K562 (cell line): Measurements from ENCODE around the gene COX4I2. TPM values are rescaled to one million over a fixed set of nuclear protein-coding genes. Genes with fewer than 3 reads are reported as not detected.

Experiments
- ARID3A ChIP-seq: IDR thresholded peaks from 2 replicates; pipeline ENCODE4 v1.6.1; 2012; ENCODE audit warnings: low read depth, low read length, improper control_type of control experiment, borderline replicate concordance
- FUS ChIP-seq: fragments of 200-400 bp; formaldehyde crosslinking; optimal IDR thresholded peaks from 2 replicates; pipeline ENCODE3; 2017; ENCODE audit warnings: low read depth, low read length
- GATAD2B ChIP-seq: fragments of 450-650 bp; IDR thresholded peaks from 2 replicates; pipeline ENCODE4 v1.6.1; 2017; ENCODE audit warnings: mild to moderate bottlenecking, borderline replicate concordance
- KDM5B ChIP-seq: fragments of 200-600 bp; sonication (generic); IDR thresholded peaks from 2 replicates; pipeline ENCODE4 v1.6.1; 2012; ENCODE audit warnings: low read depth, mild to moderate bottlenecking, moderate library complexity, low read length, control low read depth, inconsistent platforms; ENCODE audit not compliant: insufficient replicate concordance
- KLF10 ChIP-seq: fragments of 250-450 bp; sonication (Bioruptor Pico); IDR thresholded peaks from 2 replicates; pipeline ENCODE4 v1.6.1; 2021; ENCODE audit warnings: matching md5 sums
- NEUROD1 ChIP-seq: fragments of 150-350 bp; IDR thresholded peaks from 2 replicates; pipeline ENCODE4 v1.6.1; 2014; ENCODE audit warnings: borderline replicate concordance, low read length, low read depth; ENCODE audit not compliant: partially characterized antibody
- PATZ1 ChIP-seq: fragments of 250-450 bp; sonication (Bioruptor Pico); IDR thresholded peaks from 2 replicates; pipeline ENCODE4 v1.5.0; 2020; ENCODE audit warnings: mild to moderate bottlenecking, borderline replicate concordance
- PHB2 ChIP-seq: fragments of 450-650 bp; IDR thresholded peaks from 2 replicates; pipeline ENCODE4 v1.6.1; 2017; ENCODE audit warnings: low read depth
- SAFB2 ChIP-seq: fragments of 200-400 bp; formaldehyde crosslinking; IDR thresholded peaks from 2 replicates; pipeline ENCODE4 v1.6.1; 2018; ENCODE audit warnings: borderline replicate concordance, low read length, low read depth, moderate library complexity; ENCODE audit not compliant: severe bottlenecking
- ZBTB12 ChIP-seq: fragments of 250-450 bp; sonication (Bioruptor Pico); IDR thresholded peaks from 2 replicates; pipeline ENCODE4 v1.4.0; 2020
- ZBTB34 ChIP-seq: fragments of 250-450 bp; sonication (Bioruptor Pico); IDR thresholded peaks from 2 replicates; pipeline ENCODE4 v1.8.0; 2021; ENCODE audit warnings: mild to moderate bottlenecking, moderate library complexity
- ZNF121 ChIP-seq: sonication (generic); formaldehyde crosslinking; conservative IDR thresholded peaks from 2 replicates; pipeline ENCODE4 v1.8.0; 2022; ENCODE audit warnings: missing genetic modification reagents
- ZNF24 ChIP-seq: fragments of 450-650 bp; IDR thresholded peaks from 2 replicates; pipeline ENCODE4 v1.6.1; 2016
- ZNF280B ChIP-seq: fragments of 250-450 bp; sonication (Bioruptor Pico); IDR thresholded peaks from 2 replicates; pipeline ENCODE4 v1.5.1; 2021; ENCODE audit warnings: mild to moderate bottlenecking
- ZNF398 ChIP-seq: fragments of 250-450 bp; sonication (Bioruptor Pico); IDR thresholded peaks from 2 replicates; pipeline ENCODE4 v1.8.0; 2021; ENCODE audit warnings: moderate library complexity, mild to moderate bottlenecking, inconsistent platforms
- ZNF644 ChIP-seq: fragments of 200-800 bp; sonication (Bioruptor generic); IDR thresholded peaks from 2 replicates; pipeline ENCODE4 v1.6.1; 2016; ENCODE audit warnings: low read depth, missing genetic modification characterization, missing compliant biosample characterization
- polyA plus RNA-seq, 8 experiments: library from polyadenylated mRNA; depleted of rRNA in 4 of 8; stranded (reverse) in 5 of 8; unstranded in 3 of 8; fragments of >200 nt; fragmentation: Nextera tagmentation in 2 of 8; fragmentation: Illumina TruSeq in 1 of 8; extraction: Ambion mirVana in 2 of 8; extraction: Trizol in 1 of 8; gene quantifications; 2 replicates each; pipeline versions ENCODE4 v1.2.1 to v1.2.3, GENCODE V29; 2011 to 2014; ENCODE audit warnings: inconsistent platforms in 1 of 8, missing spikeins in 1 of 8
- total RNA-seq, 7 experiments: library from RNA; depleted of rRNA in 6 of 7; stranded (reverse); fragments of >200 nt in 6 of 7; fragmentation: Illumina TruSeq in 2 of 7; extraction: Trizol in 2 of 7; gene quantifications; 2 replicates each; pipeline versions ENCODE4 v1.2.1 to v1.2.3, GENCODE V29; 2011 to 2021; ENCODE audit warnings: low replicate concordance in 1 of 7

The COX4I2 gene
- total and polyA plus RNA-seq, 9 of the 15 experiments (the other 6 are each of a cell fraction or from before 2014, with no cell fraction given), result not detected

- TF ChIP-seq PATZ1 (CRISPR knock-in tag) (0 out of 2 replicates have a peak, but pooled peaks have one; percentile 13), ZNF644 (tag) (0 out of 2 replicates have a peak, but pooled peaks have one; percentile 35), KLF10 (CRISPR knock-in tag) (0 out of 2 replicates have a peak, but pooled peaks have one; percentile 52), NEUROD1 (peak; percentile 95), ZBTB12 (peak; percentile 51; the same call in 1 of the 2 replicates), ZNF24 (peak; percentile 75), GATAD2B (peak; percentile 92), PHB2 (peak; percentile 81), ZNF121 (CRISPR knock-in tag) (no peak), ZNF280B (CRISPR knock-in tag) (no peak), SAFB2 (no peak), FUS (no peak), ZNF398 (CRISPR knock-in tag) (no peak), ARID3A (peak; percentile 69; the same call in 1 of the 2 replicates), KDM5B (peak; percentile 23), ZBTB34 (CRISPR knock-in tag) (peak; percentile 61; the same call in 1 of the 2 replicates)
Measured at GRCh38 chr20:31675828-31676608, 38.3 kb downstream of the COX4I2 start (continued).
